Measurements from ENCODE around the gene KIF6. TPM values are rescaled to one million over a fixed set of nuclear protein-coding genes. Genes with fewer than 3 reads are reported as not detected.

KIF6 gene
- total and polyA plus RNA-seq, 11 donors: 0.06 to 0.77 (median 0.48) TPM

GRCh38 chr6:39495640-39496039 lies 229.6 kb downstream of the KIF6 start:
- WGBS, 4 donors: 74 to 83% (median 78%) methylated on average over 3 of the region's 3 CpGs
- TF ChIP-seq POLR2A (IDR thresholded peaks at IDR 0.05) (no peak), CTCF (IDR thresholded peaks at IDR 0.05) (no peak)

GRCh38 chr6:39494998-39495397 lies 230.2 kb downstream of the KIF6 start:
- WGBS, 4 donors: 77 to 86% (median 81%) methylated on average over 5 to 7 of the region's 7 CpGs
- TF ChIP-seq CTCF (IDR thresholded peaks at IDR 0.05) (no peak), POLR2A (IDR thresholded peaks at IDR 0.05) (no peak)
- no peak overlapping the region for H3K27ac ChIP-seq
- no peaks in the 10 kb centered on the region for H3K36me3 ChIP-seq
- H3K4me1 ChIP-seq: peaks cover 0 to 36% (median 7%) of the 10 kb centered on the region in 12 donors
- H3K27me3 ChIP-seq: peaks cover 0 to 2% (median 0%) of the 10 kb centered on the region in 9 donors
- no peaks in the 10 kb centered on the region for H3K9me3 ChIP-seq
- ATAC-seq (no peak), DNase-seq (no peak)
- H3K4me3 ChIP-seq: no peak overlapping the region
- intact Hi-C loops (cut with DNase I): loop anchor here in 1 of 10 donors (10.0 kb wide), 1 partner anchor 300 kb away; the partner anchor contains the start of gene DAAM2

More at GRCh38 chr6:39495640-39496039, 229.6 kb downstream of the KIF6 start:
- Histone ChIP-seq H3K9me3 (peaks cover 0 to 5% (median 0%) of the 10 kb centered on the region in 12 donors), H3K4me3 (no peak overlapping the region), H3K27me3 (peaks cover 0 to 2% (median 0%) of the 10 kb centered on the region in 9 donors), H3K27ac (no peak overlapping the region), H3K4me1 (peaks cover 0 to 31% (median 5%) of the 10 kb centered on the region in 12 donors), H3K36me3 (no peaks in the 10 kb centered on the region)
- ATAC-seq: no peak
- intact Hi-C loops (cut with DNase I): loop anchor here in 1 of 10 donors (10.0 kb wide), 1 partner anchor 299 kb away; the partner anchor contains the start of gene DAAM2
- DNase-seq: no peak

- peak overlapping the region in 1 of 12 donors; percentile 21 for H3K27ac ChIP-seq
- TF ChIP-seq CTCF (IDR thresholded peaks at IDR 0.05): no peak
- TF ChIP-seq POLR2A (IDR thresholded peaks at IDR 0.05): no peak
- DNase-seq (no peak), ATAC-seq (peak in 3 of 4 donors; percentile 25 to 57 (median 47))
- H3K4me1 ChIP-seq: peaks cover 0 to 44% (median 10%) of the 10 kb centered on the region in 12 donors
- H3K36me3 ChIP-seq: no peaks in the 10 kb centered on the region
- H3K27me3 ChIP-seq: peaks cover 0 to 2% (median 0%) of the 10 kb centered on the region in 9 donors
- H3K9me3 ChIP-seq: no peaks in the 10 kb centered on the region
- intact Hi-C loops (cut with DNase I): loop anchor here in 1 of 10 donors (10.0 kb wide), 1 partner anchor 301 kb away; the partner anchor contains the start of gene DAAM2
- H3K4me3 ChIP-seq: no peak overlapping the region
These were observed 231.4 kb downstream of the KIF6 start for GRCh38 chr6:39493777-39494176.

GRCh38 chr6:39493174-39493573 lies 232.0 kb downstream of the KIF6 start:
- H3K9me3 ChIP-seq: no peaks in the 10 kb centered on the region
- H3K4me3 ChIP-seq: no peak overlapping the region
- ATAC-seq: peak in 1 of 4 donors; percentile 3
- peak overlapping the region in 1 of 12 donors; percentile 21 for H3K27ac ChIP-seq
- DNase-seq: no peak
- H3K4me1 ChIP-seq: peaks cover 0 to 42% (median 10%) of the 10 kb centered on the region in 12 donors
- H3K27me3 ChIP-seq: peaks cover 0 to 2% (median 0%) of the 10 kb centered on the region in 9 donors
- no peak for TF ChIP-seq POLR2A (IDR thresholded peaks at IDR 0.05)
- no peak for TF ChIP-seq CTCF (IDR thresholded peaks at IDR 0.05)
- intact Hi-C loops (cut with DNase I): loop anchor here in 1 of 10 donors (10.0 kb wide), 1 partner anchor 302 kb away; the partner anchor contains the start of gene DAAM2
- H3K36me3 ChIP-seq: no peaks in the 10 kb centered on the region
